Measurements from ENCODE around the gene DAND5. TPM values are rescaled to one million over a fixed set of nuclear protein-coding genes. Genes with fewer than 3 reads are reported as not detected.
A peak's percentile ranks its signal among the peaks of the same experiment; 100 is the strongest.

DAND5 gene
- total and polyA plus RNA-seq, 2 of the 13 experiments (the other 11 are each of a cell fraction or from before 2014, with no cell fraction given), result 0.04 TPM; not detected in 1

GRCh38 chr19:12933287-12934072 lies 35.9 kb upstream of the DAND5 start, which contains the start of gene FARSA (continued):
- TF ChIP-seq ZNF574 (CRISPR knock-in tag; IDR thresholded peaks at IDR 0.05) (peak; percentile 95), ZBTB34 (CRISPR knock-in tag; IDR thresholded peaks at IDR 0.05) (0 out of 2 replicates have a peak, but pooled peaks have one; percentile 43), ZNF644 (CRISPR knock-in tag; IDR thresholded peaks at IDR 0.05; ENCODE audit: low read depth) (peak; percentile 57; the same call in 1 of the 2 replicates), ZC3H13 (CRISPR knock-in tag; IDR thresholded peaks at IDR 0.05) (peak; percentile 66; the same call in 1 of the 2 replicates), TAF1 (CRISPR knock-in tag; IDR thresholded peaks at IDR 0.05) (peak; percentile 97), TP53 (CRISPR knock-in tag; conservative IDR thresholded peaks at IDR 0.05) (no peak), NR2C2 (CRISPR knock-in tag; IDR thresholded peaks at IDR 0.05; ENCODE audit: borderline replicate concordance) (peak; percentile 95), ATF3 (CRISPR knock-in tag; IDR thresholded peaks at IDR 0.05) (0 out of 2 replicates have a peak, but pooled peaks have one; percentile 36), GABPA (IDR thresholded peaks at IDR 0.05; ENCODE audit: low read depth, low read length) (peak; percentile 93), GABPA (CRISPR knock-in tag; IDR thresholded peaks at IDR 0.05; ENCODE audit: low read depth) (peak; percentile 99), DR1 (CRISPR knock-in tag; IDR thresholded peaks at IDR 0.05) (no peak), KDM3A (CRISPR knock-in tag; IDR thresholded peaks at IDR 0.05; ENCODE audit: low read depth) (no peak; the same call in 1 of the 2 replicates), THRA (CRISPR knock-in tag; IDR thresholded peaks at IDR 0.05; ENCODE audit: borderline replicate concordance) (0 out of 2 replicates have a peak, but pooled peaks have one; percentile 62), ZNF710 (CRISPR knock-in tag; IDR thresholded peaks at IDR 0.05; ENCODE audit: borderline replicate concordance) (peak; percentile 56; the same call in 1 of the 2 replicates)

Measured in HepG2 (cell line).